Hepatocyte (in vitro differentiated cells): ENCODE data around the gene LINGO1.

ENCODE experiments used
- EZH2 ChIP-seq: fragments of 200-600 bp; sonication (generic); IDR thresholded peaks from 2 replicates; pipeline ENCODE4 v1.6.1; 2016; ENCODE audit warnings: antibody characterized with exemption, mild to moderate bottlenecking, borderline replicate concordance
- TF ChIP-seq, protein P1 (sequence below): fragments of 200-600 bp; sonication (generic); IDR thresholded peaks from 2 replicates; pipeline ENCODE4 v1.5.1; 2016; ENCODE audit warnings: antibody characterized with exemption, mild to moderate bottlenecking; ENCODE audit not compliant: poor library complexity

DNA sequence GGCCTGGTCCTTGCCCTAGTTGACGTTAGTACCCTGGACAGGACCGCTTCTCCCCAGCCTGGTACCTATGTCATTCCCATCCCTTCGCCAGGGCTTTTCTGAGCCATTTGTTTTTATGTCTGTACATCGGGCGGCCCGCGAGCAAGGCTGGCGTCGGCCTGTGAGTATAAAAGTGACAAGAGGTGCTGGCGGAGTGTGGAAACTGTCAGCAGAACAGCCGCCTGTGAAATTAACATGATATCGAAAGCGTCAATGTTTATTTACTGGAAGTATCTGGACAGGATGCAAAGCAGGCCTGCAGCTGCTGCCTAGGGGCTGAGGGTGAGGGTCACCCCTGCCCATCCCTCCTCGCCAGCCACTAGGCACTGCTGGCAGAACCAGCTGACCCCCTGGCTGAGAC, 33.4 kb downstream of the LINGO1 start:
- TF ChIP-seq, protein P1, sequence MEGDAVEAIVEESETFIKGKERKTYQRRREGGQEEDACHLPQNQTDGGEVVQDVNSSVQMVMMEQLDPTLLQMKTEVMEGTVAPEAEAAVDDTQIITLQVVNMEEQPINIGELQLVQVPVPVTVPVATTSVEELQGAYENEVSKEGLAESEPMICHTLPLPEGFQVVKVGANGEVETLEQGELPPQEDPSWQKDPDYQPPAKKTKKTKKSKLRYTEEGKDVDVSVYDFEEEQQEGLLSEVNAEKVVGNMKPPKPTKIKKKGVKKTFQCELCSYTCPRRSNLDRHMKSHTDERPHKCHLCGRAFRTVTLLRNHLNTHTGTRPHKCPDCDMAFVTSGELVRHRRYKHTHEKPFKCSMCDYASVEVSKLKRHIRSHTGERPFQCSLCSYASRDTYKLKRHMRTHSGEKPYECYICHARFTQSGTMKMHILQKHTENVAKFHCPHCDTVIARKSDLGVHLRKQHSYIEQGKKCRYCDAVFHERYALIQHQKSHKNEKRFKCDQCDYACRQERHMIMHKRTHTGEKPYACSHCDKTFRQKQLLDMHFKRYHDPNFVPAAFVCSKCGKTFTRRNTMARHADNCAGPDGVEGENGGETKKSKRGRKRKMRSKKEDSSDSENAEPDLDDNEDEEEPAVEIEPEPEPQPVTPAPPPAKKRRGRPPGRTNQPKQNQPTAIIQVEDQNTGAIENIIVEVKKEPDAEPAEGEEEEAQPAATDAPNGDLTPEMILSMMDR: no peak
- TF ChIP-seq EZH2: no peak
